Activated naive CD8-positive, alpha-beta T cell treated with anti-CD3 and anti-CD28 coated beads, Interleukin-2, amount 10 ng/mL, durations not matched to agents 7 days and 5 days (primary cell): ENCODE measurements around the gene TMEM63C. TPM values are rescaled to one million over a fixed set of nuclear protein-coding genes. Genes with fewer than 3 reads are reported as not detected.

Experiments used
- ATAC-seq: fragments of 150-1000 bp; cut with Tn5 transposase; one replicate; pipeline ENCODE4 v1.10.0; 2021; ENCODE audit warnings: low read depth, moderate library complexity
- POLR2A ChIA-PET: fragments of 350-600 bp; sonication (Branson Sonifier 250); formaldehyde crosslinking; loops from one replicate; lab custom pipeline; 2021; ENCODE audit warnings: antibody characterized with exemption; lab: Charles Lee
- DNase-seq: peaks from one replicate; pipeline ENCODE4 v3.0.0; 2021
- H3K27ac Mint-ChIP-seq: one replicate; pipeline ENCODE4 v1.8.0; 2022; ENCODE audit warnings: mild to moderate bottlenecking, mixed read lengths
- H3K27me3 Mint-ChIP-seq: one replicate; pipeline ENCODE4 v1.8.0; 2022; ENCODE audit warnings: mild to moderate bottlenecking, moderate library complexity, mixed read lengths
- H3K36me3 Mint-ChIP-seq: one replicate; pipeline ENCODE4 v1.8.0; 2021; ENCODE audit warnings: mild to moderate bottlenecking, mixed read lengths
- H3K4me1 Mint-ChIP-seq: one replicate; pipeline ENCODE4 v1.8.0; 2021; ENCODE audit warnings: mixed read lengths
- H3K4me3 Mint-ChIP-seq: one replicate; pipeline ENCODE4 v1.8.0; 2022; ENCODE audit warnings: mild to moderate bottlenecking, moderate library complexity, mixed read lengths
- H3K9me3 Mint-ChIP-seq: one replicate; pipeline ENCODE4 v1.8.0; 2021; ENCODE audit warnings: mixed read lengths
- total RNA-seq, 2 experiments: library from RNA; stranded (reverse); gene quantifications; one replicate each; pipeline ENCODE4 v1.2.3, GENCODE V29; 2021

The TMEM63C gene
- total RNA-seq, 2 experiments from 2014 or later, result 0.48 to 1.4 TPM

GRCh38 chr14:77195766-77196165 lies 14.2 kb downstream of the TMEM63C start:
- no peaks in the 10 kb centered on the region for H3K9me3 Mint-ChIP-seq
- no peak overlapping the region for H3K27ac Mint-ChIP-seq
- DNase-seq, result no peak
- no peaks in the 10 kb centered on the region for H3K36me3 Mint-ChIP-seq
- H3K4me1 Mint-ChIP-seq, result no peaks in the 10 kb centered on the region
- H3K4me3 Mint-ChIP-seq, result no peak overlapping the region
- no peak for ATAC-seq
- POLR2A ChIA-PET, result no interaction called here
- peaks cover 7% of the 10 kb centered on the region for H3K27me3 Mint-ChIP-seq

DNA sequence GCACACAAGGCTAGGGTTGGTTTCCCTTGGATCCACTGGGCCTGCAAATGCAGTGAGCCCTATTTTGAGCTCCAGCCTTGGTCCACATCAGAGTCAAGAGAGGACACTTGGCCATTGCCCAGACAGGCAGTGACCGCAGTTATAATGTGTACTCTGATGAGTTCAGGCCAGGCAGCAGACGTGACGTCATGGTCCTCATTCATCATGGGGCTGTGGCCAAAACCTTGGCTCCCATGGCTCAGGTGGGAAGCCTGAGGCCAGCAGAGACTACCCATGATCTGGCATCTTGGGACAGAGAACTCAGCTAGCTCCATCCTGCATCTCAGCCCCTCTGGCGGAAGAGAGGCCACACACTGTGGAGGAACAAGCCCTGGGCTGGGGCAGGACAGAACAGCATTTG lies 16.4 kb downstream of the TMEM63C start:
- POLR2A ChIA-PET, result no interaction called here
- H3K9me3 Mint-ChIP-seq, result no peaks in the 10 kb centered on the region
- no peak overlapping the region for H3K27ac Mint-ChIP-seq
- peaks cover 9% of the 10 kb centered on the region for H3K27me3 Mint-ChIP-seq
- H3K4me1 Mint-ChIP-seq, result no peaks in the 10 kb centered on the region
- H3K4me3 Mint-ChIP-seq, result no peak overlapping the region
- ATAC-seq (no peak), DNase-seq (no peak)
- H3K36me3 Mint-ChIP-seq, result no peaks in the 10 kb centered on the region

DNA sequence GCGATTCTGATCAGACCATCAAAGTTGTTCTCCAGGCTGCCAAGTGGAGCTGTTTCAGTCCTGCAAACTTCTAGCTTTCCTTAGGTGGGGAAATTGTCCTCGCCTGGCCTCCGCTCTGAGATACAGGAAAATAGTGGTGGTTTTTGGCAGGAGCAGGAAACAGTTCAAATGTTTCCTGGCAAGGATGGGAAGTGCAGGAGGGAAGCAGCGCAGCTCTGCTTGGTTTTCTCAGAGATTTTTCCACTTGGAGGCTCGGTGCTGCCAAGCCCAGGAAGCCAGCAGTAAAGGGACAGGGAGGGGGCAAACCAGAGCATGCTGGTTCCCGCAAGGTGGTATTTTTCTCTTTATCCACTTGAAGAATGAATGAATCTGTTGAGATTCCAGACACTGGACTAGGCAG lies 17.0 kb downstream of the TMEM63C start:
- Mint-ChIP-seq H3K9me3 (no peaks in the 10 kb centered on the region), H3K27me3 (peaks cover 9% of the 10 kb centered on the region), H3K36me3 (no peaks in the 10 kb centered on the region), H3K27ac (no peak overlapping the region), H3K4me3 (no peak overlapping the region), H3K4me1 (no peaks in the 10 kb centered on the region)
- DNase-seq (no peak), ATAC-seq (no peak)
- POLR2A ChIA-PET, result no interaction called here

DNA sequence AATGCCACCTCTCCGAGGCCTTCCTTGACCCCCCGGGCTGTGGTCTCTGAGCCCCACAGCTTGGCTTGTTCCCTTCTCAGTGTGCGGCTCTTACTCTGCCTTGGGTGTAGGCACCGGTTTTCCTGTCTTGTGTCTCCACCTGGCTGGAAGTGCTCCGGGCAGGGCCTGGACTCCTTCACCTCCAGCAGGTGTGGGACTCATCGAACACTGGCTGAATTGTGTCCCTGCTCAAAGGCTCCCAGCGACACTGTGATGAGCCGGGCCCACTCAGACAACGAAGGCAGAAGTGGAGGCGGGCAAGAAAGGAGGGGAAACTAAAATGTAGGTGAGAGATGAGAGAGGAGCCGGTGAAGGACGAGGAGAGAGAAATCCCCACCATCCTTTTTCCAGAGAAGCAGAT lies 18.0 kb downstream of the TMEM63C start:
- no peak for DNase-seq
- Mint-ChIP-seq H3K36me3 (no peaks in the 10 kb centered on the region), H3K9me3 (no peaks in the 10 kb centered on the region), H3K27ac (no peak overlapping the region), H3K4me3 (no peak overlapping the region), H3K27me3 (peaks cover 9% of the 10 kb centered on the region), H3K4me1 (no peaks in the 10 kb centered on the region)
- ATAC-seq, result no peak
- POLR2A ChIA-PET, result no interaction called here

DNA sequence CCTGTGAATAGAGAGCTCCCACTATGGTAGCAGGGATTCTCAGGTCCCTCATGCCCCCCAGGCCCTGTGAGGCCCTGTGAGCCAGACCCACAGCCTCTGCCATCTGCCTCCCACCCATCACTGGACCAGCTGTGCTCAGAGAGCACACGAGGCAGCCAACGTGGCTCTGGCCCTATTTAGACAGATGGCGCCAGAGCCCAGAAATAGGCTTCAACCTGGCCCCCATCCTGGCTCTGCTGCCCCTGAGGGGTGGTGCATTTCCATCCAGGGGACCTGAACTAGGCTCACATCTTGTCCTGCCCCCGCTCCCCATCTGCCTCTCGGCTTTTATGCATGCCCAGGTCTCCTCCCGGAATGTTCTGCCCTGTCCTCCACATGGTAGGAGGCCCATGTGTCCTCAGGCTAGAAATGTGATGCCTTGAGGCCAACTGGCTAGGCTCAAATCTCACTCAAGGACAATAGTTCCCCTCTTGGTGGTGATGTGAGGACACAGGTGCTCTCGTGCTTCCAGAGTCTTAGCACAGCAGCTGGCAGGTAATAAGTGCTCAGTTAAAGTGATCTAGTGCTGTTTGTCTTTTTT lies 18.9 kb downstream of the TMEM63C start:
- no peaks in the 10 kb centered on the region for H3K9me3 Mint-ChIP-seq
- no peaks in the 10 kb centered on the region for H3K4me1 Mint-ChIP-seq
- ATAC-seq, result no peak
- H3K4me3 Mint-ChIP-seq, result no peak overlapping the region
- DNase-seq, result peak; percentile 12
- peaks cover 9% of the 10 kb centered on the region for H3K27me3 Mint-ChIP-seq
- POLR2A ChIA-PET, result no interaction called here
- H3K27ac Mint-ChIP-seq, result no peak overlapping the region
- H3K36me3 Mint-ChIP-seq, result no peaks in the 10 kb centered on the region

DNA sequence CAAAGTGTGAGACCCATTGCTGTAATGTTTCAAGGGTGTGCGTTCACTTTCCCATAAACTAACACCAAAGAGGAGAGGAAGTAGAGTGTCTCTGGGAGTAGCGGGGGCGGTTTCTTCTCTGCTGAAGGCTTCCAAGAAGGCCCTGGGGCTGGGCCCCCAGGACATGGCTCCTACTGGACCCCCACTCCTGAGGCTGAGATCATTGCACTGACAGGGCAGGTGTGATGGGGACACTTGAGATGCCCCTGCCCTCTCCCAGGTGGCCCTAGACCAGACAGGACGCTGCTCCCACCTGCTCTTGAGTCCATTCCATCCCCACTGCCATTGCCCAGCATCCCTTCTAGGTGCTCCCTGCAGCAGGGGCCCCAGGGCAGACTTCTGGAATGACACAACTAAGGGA lies 20.1 kb downstream of the TMEM63C start:
- POLR2A ChIA-PET, result no interaction called here
- Mint-ChIP-seq H3K27ac (no peak overlapping the region), H3K27me3 (peaks cover 9% of the 10 kb centered on the region), H3K4me1 (no peaks in the 10 kb centered on the region), H3K36me3 (no peaks in the 10 kb centered on the region), H3K4me3 (no peak overlapping the region), H3K9me3 (no peaks in the 10 kb centered on the region)
- ATAC-seq (no peak), DNase-seq (no peak)

DNA sequence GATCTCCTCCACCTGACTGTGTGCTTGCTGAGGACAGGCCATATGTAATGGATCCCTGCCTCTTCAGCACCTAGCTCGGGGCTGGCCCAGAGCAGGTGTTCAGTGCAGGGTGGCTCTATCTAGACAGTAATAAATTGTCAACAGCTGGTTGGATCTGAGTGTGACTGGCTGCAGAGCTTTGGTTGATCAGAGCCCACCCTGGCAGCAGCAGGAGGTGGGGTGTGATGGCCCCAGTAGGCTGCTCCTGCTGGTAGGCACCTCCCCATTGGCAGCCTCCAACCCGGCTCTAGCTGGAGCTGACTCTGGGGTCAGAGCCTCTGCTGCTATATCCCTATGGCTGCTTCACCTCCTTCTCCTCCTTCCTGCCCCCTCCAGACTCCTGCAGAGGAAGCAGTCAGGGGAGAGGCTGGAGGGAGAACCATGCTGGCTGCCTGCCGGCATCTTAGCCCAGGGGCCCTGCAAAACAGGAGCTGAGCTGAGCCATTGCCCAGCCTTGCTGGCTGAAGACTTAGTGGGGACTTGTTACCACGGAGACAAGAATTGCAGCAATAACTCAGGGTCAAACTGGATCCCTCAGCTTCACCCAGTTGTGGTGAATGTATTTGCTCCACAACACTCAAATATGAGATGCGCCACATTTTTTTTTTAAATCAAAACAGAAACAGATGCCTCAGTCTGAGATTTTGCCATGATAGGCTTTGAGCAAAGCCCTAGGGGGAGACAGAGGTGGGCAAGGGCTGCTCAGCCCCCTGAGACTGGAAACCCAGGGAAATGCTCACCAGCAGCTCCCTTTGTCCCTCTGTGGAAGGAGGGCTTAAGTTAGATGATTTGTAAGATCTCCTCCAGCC lies 22.2 kb downstream of the TMEM63C start:
- Mint-ChIP-seq H3K4me3 (no peak overlapping the region), H3K27ac (no peak overlapping the region), H3K36me3 (no peaks in the 10 kb centered on the region), H3K4me1 (no peaks in the 10 kb centered on the region), H3K27me3 (peaks cover 5% of the 10 kb centered on the region), H3K9me3 (no peaks in the 10 kb centered on the region)
- DNase-seq, result no peak
- no peak for ATAC-seq
- POLR2A ChIA-PET, result no interaction called here

DNA sequence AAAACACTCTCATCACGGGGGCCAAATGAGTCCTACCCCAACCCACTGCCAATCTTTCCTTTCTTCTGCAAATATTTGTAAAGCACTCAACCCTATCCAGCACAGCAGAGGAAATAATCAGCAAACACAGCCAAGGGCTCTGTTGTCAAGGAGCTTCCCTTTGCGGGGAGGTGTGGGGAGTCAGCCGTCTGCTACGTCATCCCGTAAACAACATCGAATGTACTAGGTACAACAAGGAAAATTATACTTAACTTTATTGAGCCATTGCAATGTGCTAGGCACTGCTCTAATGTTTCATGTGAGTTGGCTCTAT lies 22.8 kb downstream of the TMEM63C start:
- Mint-ChIP-seq H3K4me3 (no peak overlapping the region), H3K27ac (no peak overlapping the region), H3K27me3 (peaks cover 5% of the 10 kb centered on the region), H3K36me3 (no peaks in the 10 kb centered on the region), H3K9me3 (no peaks in the 10 kb centered on the region), H3K4me1 (no peaks in the 10 kb centered on the region)
- POLR2A ChIA-PET, result no interaction called here
- DNase-seq, result no peak
- ATAC-seq, result no peak

DNA sequence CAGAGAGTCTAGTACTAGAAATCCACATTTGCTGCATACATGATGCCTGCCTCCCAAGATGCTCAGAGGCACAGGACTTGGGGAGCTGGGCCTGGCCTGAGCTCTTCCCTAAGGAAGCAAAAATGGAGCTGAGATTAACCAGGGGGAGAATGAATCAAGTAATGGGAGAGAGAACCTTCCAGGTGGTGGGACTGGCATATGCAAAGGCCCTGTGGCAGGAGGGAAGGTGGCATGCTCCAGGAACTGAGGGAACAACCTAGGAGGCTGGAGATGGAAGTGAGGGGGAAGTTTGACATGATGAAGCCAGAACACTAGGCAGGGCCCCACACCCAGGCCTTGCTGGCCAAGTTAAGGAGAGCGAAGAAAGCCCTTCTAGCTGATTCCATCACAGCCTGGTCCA lies 23.3 kb downstream of the TMEM63C start:
- H3K4me3 Mint-ChIP-seq, result no peak overlapping the region
- POLR2A ChIA-PET, result no interaction called here
- no peaks in the 10 kb centered on the region for H3K9me3 Mint-ChIP-seq
- H3K27me3 Mint-ChIP-seq, result peaks cover 5% of the 10 kb centered on the region
- no peaks in the 10 kb centered on the region for H3K36me3 Mint-ChIP-seq
- H3K27ac Mint-ChIP-seq, result no peak overlapping the region
- DNase-seq, result no peak
- H3K4me1 Mint-ChIP-seq, result no peaks in the 10 kb centered on the region
- ATAC-seq, result no peak

GRCh38 chr14:77205566-77205965 lies 24.0 kb downstream of the TMEM63C start:
- Mint-ChIP-seq H3K36me3 (no peaks in the 10 kb centered on the region), H3K27me3 (peaks cover 5% of the 10 kb centered on the region), H3K27ac (no peak overlapping the region), H3K4me1 (no peaks in the 10 kb centered on the region), H3K4me3 (no peak overlapping the region), H3K9me3 (no peaks in the 10 kb centered on the region)
- DNase-seq (no peak), ATAC-seq (no peak)
- POLR2A ChIA-PET, result no interaction called here

- no peaks in the 10 kb centered on the region for H3K36me3 Mint-ChIP-seq
- DNase-seq, result no peak
These were observed 24.7 kb downstream of the TMEM63C start for GRCh38 chr14:77206261-77206824.

GRCh38 chr14:77206877-77207389 lies 25.3 kb downstream of the TMEM63C start:
- DNase-seq (no peak), ATAC-seq (no peak)
- no peaks in the 10 kb centered on the region for H3K9me3 Mint-ChIP-seq
- no peaks in the 10 kb centered on the region for H3K27me3 Mint-ChIP-seq
- no peaks in the 10 kb centered on the region for H3K36me3 Mint-ChIP-seq
- no peak overlapping the region for H3K27ac Mint-ChIP-seq
- POLR2A ChIA-PET, result no interaction called here
- H3K4me1 Mint-ChIP-seq, result no peaks in the 10 kb centered on the region
- H3K4me3 Mint-ChIP-seq, result no peak overlapping the region

More at GRCh38 chr14:77206261-77206824, 24.7 kb downstream of the TMEM63C start:
- Mint-ChIP-seq H3K9me3 (no peaks in the 10 kb centered on the region), H3K27me3 (peaks cover 1% of the 10 kb centered on the region), H3K4me1 (no peaks in the 10 kb centered on the region), H3K27ac (no peak overlapping the region), H3K4me3 (no peak overlapping the region)
- POLR2A ChIA-PET, result no interaction called here
- no peak for ATAC-seq

- no peak overlapping the region for H3K4me3 Mint-ChIP-seq
- H3K27ac Mint-ChIP-seq, result no peak overlapping the region
- ATAC-seq (peak; percentile 54), DNase-seq (peak; percentile 78)
- no peaks in the 10 kb centered on the region for H3K36me3 Mint-ChIP-seq
- H3K27me3 Mint-ChIP-seq, result no peaks in the 10 kb centered on the region
- H3K4me1 Mint-ChIP-seq, result no peaks in the 10 kb centered on the region
- H3K9me3 Mint-ChIP-seq, result no peaks in the 10 kb centered on the region
- POLR2A ChIA-PET, result no interaction called here
These were observed 26.8 kb downstream of the TMEM63C start for GRCh38 chr14:77208291-77208978.
